Gastroesophageal sphincter (tissue), 3 donors: ENCODE results near the gene RYR3.

Source experiments
- EP300 ChIP-seq: sonication (generic); formaldehyde crosslinking; IDR thresholded peaks from one replicate; pipeline ENCODE4 v1.6.1; 2017; ENCODE audit warnings: antibody characterized with exemption, mild to moderate bottlenecking
- POLR2A ChIP-seq, 2 donors: fragments of 450-650 bp; IDR thresholded peaks; one replicate each; pipeline ENCODE4 v1.6.1; 2017; ENCODE audit warnings: antibody characterized with exemption in 2 of 2, mild to moderate bottlenecking in 2 of 2, moderate library complexity in 1 of 2
- TF ChIP-seq, protein P1 (sequence below), 4 experiments: fragments of 200-600 bp in 2 of 4; fragments of 450-650 bp in 2 of 4; sonication (generic) in 1 of 4; IDR thresholded peaks; one replicate each; pipeline ENCODE4 v1.5.1; 2017 to 2019; ENCODE audit warnings: antibody characterized with exemption in 4 of 4, mild to moderate bottlenecking in 2 of 4, moderate library complexity in 2 of 4

DNA sequence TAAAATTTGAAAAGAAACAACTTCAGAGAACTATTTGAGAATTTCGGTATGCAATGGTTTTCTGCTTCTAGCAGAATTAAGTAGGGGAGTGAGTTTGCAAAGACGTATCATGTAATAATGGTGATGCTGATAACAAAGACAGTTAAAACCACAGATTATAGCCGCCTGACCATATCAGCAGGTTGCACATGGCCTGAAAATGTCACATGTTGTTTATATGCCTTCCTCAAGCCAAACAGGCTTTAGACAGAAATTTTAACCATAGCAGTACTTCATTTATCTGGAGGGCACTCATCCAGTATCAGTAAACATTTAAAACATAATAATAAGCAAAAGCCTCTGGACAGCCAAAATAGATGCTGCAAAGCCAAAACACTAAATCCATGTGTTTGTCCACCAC lies 131.7 kb downstream of the RYR3 start:
- TF ChIP-seq, protein P1, sequence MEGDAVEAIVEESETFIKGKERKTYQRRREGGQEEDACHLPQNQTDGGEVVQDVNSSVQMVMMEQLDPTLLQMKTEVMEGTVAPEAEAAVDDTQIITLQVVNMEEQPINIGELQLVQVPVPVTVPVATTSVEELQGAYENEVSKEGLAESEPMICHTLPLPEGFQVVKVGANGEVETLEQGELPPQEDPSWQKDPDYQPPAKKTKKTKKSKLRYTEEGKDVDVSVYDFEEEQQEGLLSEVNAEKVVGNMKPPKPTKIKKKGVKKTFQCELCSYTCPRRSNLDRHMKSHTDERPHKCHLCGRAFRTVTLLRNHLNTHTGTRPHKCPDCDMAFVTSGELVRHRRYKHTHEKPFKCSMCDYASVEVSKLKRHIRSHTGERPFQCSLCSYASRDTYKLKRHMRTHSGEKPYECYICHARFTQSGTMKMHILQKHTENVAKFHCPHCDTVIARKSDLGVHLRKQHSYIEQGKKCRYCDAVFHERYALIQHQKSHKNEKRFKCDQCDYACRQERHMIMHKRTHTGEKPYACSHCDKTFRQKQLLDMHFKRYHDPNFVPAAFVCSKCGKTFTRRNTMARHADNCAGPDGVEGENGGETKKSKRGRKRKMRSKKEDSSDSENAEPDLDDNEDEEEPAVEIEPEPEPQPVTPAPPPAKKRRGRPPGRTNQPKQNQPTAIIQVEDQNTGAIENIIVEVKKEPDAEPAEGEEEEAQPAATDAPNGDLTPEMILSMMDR (IDR thresholded peaks at IDR 0.05) = no peak
- TF ChIP-seq EP300 (no peak), POLR2A (IDR thresholded peaks at IDR 0.05) (no peak)
